Choroid plexus epithelial cell (primary cell): ENCODE measurements around the gene ARHGAP18.
A peak's percentile ranks its signal among the peaks of the same experiment; 100 is the strongest.

Experiments
- DNase-seq: peaks from one replicate; pipeline ENCODE4 v3.0.0-alpha.2; 2010; ENCODE audit warnings: low read depth
- H3K4me3 ChIP-seq: 2 replicates; pipeline ENCODE4 v1.5.1; 2011; ENCODE audit warnings: low read depth, mild to moderate bottlenecking, control low read depth, low read length, moderate library complexity
- CTCF ChIP-seq: conservative IDR thresholded peaks from 2 replicates; pipeline ENCODE4 v1.5.1; 2011; ENCODE audit warnings: low read depth, mild to moderate bottlenecking, control low read depth, inconsistent platforms, low read length, moderate library complexity

The ARHGAP18 gene

GRCh38 chr6:129665555-129665954, 44.4 kb downstream of the ARHGAP18 start:
- DNase-seq = no peak
- no peak overlapping the region for H3K4me3 ChIP-seq
- TF ChIP-seq CTCF = no peak

- peak; percentile 19 for TF ChIP-seq CTCF
- DNase-seq = no peak
- no peak overlapping the region for H3K4me3 ChIP-seq
Observed at GRCh38 chr6:129663531-129663930, 46.4 kb downstream of the ARHGAP18 start.

- TF ChIP-seq CTCF = no peak
- H3K4me3 ChIP-seq = no peak overlapping the region
- DNase-seq = no peak
Observed at GRCh38 chr6:129662980-129663431, 47.0 kb downstream of the ARHGAP18 start.

GRCh38 chr6:129662406-129662766, 47.6 kb downstream of the ARHGAP18 start:
- no peak for TF ChIP-seq CTCF
- no peak overlapping the region for H3K4me3 ChIP-seq

GRCh38 chr6:129661536-129662405, 48.2 kb downstream of the ARHGAP18 start:
- no peak overlapping the region for H3K4me3 ChIP-seq
- TF ChIP-seq CTCF = no peak
- DNase-seq = peak; percentile 68

More at GRCh38 chr6:129662406-129662766, 47.6 kb downstream of the ARHGAP18 start:
- DNase-seq = no peak

- no peak for DNase-seq
- peak overlapping the region; percentile 47 for H3K4me3 ChIP-seq
- no peak for TF ChIP-seq CTCF
Observed at GRCh38 chr6:129660346-129660676, 49.7 kb downstream of the ARHGAP18 start.

- peak overlapping the region; percentile 47 for H3K4me3 ChIP-seq
- peak; percentile 84 for DNase-seq
Observed at GRCh38 chr6:129659590-129660345, 50.2 kb downstream of the ARHGAP18 start.

More at GRCh38 chr6:129659590-129660345, 50.2 kb downstream of the ARHGAP18 start:
- no peak for TF ChIP-seq CTCF
